Astrocyte of the cerebellum (primary cell): ENCODE measurements around the gene POU3F2.

Source experiments
- DNase-seq: peaks from one replicate; pipeline ENCODE4 v3.0.0-alpha.2; 2011; ENCODE audit warnings: low read depth
- H3K4me3 ChIP-seq: 2 replicates; pipeline ENCODE4 v1.5.1; 2011; ENCODE audit warnings: mild to moderate bottlenecking, low read depth, low read length, moderate library complexity
- CTCF ChIP-seq: IDR thresholded peaks from 2 replicates; pipeline ENCODE4 v1.5.1; 2012; ENCODE audit warnings: low read length, low read depth, moderate library complexity, mild to moderate bottlenecking; ENCODE audit errors: missing control alignments
- in situ Hi-C: cut with HindIII; loops from 2 replicates; pipeline ENCODE4 v1.10.0; 2017; ENCODE audit warnings: low sequenced_read_pairs

The POU3F2 gene

GRCh38 chr6:98836025-98836961, 1.9 kb downstream of the POU3F2 start:
- no peak for TF ChIP-seq CTCF
- no peak for DNase-seq
- in situ Hi-C loops: no loop called here
- H3K4me3 ChIP-seq: peak overlapping the region; percentile 59

DNA sequence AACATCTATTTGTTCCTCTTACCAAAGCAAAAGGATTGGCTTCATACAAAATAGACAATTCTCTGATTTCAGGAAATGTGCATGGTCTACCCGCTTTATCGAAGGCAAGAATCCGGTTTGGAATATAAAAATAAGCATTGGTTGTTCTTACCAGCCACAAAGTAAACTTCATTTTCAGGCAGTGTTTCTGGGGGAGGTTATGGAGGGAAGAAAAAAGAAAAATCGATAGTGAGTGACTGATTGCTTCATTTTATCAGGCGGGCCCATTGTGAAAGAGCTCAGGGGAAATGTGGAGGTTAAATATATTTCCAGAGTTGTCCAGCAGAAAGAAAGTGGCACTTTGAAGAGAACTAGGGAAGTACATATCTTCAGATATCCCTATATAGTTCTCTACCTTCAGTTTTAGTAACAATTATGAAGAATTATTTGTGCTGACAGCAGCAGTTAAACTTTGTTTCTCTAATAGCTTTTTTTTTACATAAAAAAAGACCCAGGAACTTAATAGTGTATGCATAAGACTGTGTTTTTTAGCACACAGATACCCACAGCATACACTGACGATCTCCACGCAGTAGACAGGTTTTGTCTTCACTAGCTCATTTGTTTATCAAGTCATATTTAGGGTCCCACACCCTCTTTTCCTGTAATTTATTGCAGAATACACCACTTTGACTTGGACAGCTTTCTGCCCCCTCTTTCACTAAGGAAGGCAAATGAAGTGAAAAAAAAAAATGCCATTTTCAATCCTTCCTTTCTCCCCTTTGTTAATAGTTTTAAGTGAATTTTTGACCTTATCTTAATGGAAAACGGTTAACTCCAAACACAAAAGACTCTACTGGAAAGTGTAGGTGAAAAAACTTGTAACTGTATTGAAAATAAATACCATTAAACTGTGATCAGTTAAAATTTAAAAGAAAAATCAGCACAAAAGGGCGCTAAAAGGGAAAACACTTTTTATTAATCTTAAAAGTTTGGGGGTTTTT, 2.9 kb downstream of the POU3F2 start:
- in situ Hi-C loops: no loop called here
- H3K4me3 ChIP-seq: peak overlapping the region; percentile 59
- no peak for DNase-seq
- no peak for TF ChIP-seq CTCF

DNA sequence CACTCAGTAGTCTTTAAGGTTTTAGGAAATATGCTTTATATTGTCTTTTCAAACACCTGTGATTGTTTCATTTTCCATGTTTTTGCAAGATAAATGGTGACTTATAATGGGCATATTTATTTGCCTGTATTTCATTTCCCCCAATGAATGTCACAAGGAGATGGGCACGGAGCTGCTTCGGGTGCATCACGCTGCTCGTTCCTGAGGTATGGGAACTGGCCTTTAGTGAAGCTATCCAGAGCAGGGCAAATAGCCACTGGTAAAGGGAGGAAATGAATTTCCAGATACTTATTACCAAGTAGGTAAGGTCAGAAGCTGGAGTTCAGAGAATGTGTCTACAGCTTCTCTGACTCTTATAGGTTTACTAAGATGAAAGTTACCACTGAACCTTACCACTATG, 3.7 kb downstream of the POU3F2 start:
- peak overlapping the region; percentile 26 for H3K4me3 ChIP-seq
- DNase-seq: no peak
- no peak for TF ChIP-seq CTCF
- in situ Hi-C loops: no loop called here

GRCh38 chr6:98838975-98839374, 4.6 kb downstream of the POU3F2 start:
- H3K4me3 ChIP-seq: no peak overlapping the region

DNA sequence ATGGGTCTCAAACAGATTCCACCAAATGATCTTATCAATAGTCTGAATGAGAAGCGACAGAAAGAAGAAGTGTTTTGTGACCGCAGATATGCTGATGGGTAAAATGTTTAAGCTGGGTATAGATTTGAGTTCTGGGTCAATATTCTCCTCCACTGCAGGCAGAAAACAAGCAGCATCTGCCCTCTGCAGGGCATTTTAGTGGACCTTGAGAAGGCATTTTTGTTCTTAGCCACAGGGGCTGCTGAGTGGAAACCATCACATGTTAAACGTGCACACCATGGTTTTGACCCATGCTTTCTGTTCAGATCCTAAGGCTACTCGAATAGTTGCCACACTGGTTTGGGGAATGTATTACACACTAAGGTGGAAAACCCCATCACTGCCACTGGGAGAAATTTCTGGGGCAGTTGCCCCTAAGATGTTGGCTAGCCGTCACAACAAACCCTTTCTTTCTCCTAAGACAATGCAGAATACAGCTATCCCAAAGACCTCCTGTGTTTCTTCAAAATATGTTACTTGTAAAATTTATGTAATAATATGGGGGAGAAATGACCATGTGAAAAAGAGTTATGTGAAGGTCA, 5.5 kb downstream of the POU3F2 start:
- TF ChIP-seq CTCF: peak; percentile 71
- H3K4me3 ChIP-seq: no peak overlapping the region
- peak; percentile 49 for DNase-seq
- in situ Hi-C loops: no loop called here

More at GRCh38 chr6:98838975-98839374, 4.6 kb downstream of the POU3F2 start:
- TF ChIP-seq CTCF: no peak
- DNase-seq: no peak
- in situ Hi-C loops: no loop called here

DNA sequence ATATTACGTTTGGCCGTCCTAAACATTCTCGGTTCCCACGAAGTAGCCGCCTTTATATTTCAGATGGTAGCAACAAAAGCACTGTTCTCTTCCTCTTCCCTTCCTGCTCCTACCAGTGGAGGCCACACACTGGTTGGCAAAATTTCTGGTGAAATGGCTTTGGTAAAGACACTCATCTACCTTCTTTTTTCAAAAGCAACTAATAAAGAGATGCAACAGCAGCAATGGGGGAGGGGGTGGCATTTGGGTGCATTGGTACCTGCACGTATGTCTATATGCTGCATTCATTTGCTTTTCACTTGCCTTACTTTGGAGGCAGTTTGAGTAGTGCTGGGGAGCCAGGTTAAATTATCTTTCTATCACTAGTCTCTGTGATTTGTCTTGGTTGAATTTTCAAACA, 6.0 kb downstream of the POU3F2 start:
- no peak overlapping the region for H3K4me3 ChIP-seq
- no peak for TF ChIP-seq CTCF
- in situ Hi-C loops: no loop called here

More for the DNA sequence above, 6.0 kb downstream of the POU3F2 start:
- no peak for DNase-seq
